ENCODE results near the gene UBA3. TPM values are rescaled to one million over a fixed set of nuclear protein-coding genes. Genes with fewer than 3 reads are reported as not detected.

UBA3 gene
- total RNA-seq, 4 donors from 2014 or later, result 62.9 to 122 (median 91.0) TPM

DNA sequence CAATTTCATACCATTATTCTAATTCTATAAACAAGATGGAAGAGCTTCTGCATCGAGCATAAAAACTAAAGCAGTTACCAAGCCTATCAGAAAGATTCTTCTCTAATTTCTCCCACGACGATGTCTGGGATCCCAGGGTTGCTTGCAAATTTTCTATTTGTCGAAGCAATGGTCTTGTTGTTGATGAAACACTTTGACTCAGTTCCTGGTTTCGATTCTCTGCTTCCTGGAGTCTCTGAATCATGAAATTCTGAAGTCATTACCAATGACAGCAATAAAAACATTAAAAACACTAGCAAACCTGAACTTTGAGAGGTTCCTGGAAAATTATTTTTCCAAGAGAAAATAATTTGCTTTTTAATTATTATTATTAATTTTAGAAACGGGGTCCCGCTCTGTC lies 46.7 kb downstream of the UBA3 start:
- Histone ChIP-seq H3K4me1 (no peaks in the 10 kb centered on the region), H3K36me3 (no peaks in the 10 kb centered on the region), H3K9me3 (no peaks in the 10 kb centered on the region), H3K4me3 (no peak overlapping the region), H3K27me3 (no peaks in the 10 kb centered on the region), H3K27ac (no peak overlapping the region)
- intact Hi-C loops (cut with DNase I; ENCODE audit: low total_unique reads), result no loop called here
- TF ChIP-seq POLR2A (IDR thresholded peaks at IDR 0.05), result no peak
- TF ChIP-seq, protein P1, sequence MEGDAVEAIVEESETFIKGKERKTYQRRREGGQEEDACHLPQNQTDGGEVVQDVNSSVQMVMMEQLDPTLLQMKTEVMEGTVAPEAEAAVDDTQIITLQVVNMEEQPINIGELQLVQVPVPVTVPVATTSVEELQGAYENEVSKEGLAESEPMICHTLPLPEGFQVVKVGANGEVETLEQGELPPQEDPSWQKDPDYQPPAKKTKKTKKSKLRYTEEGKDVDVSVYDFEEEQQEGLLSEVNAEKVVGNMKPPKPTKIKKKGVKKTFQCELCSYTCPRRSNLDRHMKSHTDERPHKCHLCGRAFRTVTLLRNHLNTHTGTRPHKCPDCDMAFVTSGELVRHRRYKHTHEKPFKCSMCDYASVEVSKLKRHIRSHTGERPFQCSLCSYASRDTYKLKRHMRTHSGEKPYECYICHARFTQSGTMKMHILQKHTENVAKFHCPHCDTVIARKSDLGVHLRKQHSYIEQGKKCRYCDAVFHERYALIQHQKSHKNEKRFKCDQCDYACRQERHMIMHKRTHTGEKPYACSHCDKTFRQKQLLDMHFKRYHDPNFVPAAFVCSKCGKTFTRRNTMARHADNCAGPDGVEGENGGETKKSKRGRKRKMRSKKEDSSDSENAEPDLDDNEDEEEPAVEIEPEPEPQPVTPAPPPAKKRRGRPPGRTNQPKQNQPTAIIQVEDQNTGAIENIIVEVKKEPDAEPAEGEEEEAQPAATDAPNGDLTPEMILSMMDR (IDR thresholded peaks at IDR 0.05), result no peak
- no peak for DNase-seq

DNA sequence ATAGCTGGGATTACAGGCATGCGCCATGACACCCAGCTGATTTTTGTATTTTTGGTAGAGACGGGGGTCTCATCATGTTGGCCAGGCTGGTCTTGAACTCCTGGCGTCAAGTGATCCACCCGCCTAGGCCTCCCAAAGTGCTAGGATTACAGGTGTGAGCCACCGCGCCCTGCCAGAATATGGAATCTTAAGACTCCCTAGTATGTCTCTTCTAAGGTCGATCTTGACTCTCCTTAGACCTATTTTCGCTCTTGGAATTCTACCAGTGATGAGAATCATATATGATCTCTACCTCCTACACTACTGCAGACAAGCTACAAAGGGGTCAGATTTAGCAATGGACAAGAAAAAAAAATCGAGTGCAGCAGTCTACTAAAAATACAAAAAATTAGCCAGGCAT lies 47.4 kb downstream of the UBA3 start:
- Histone ChIP-seq H3K27ac (no peak overlapping the region), H3K36me3 (no peaks in the 10 kb centered on the region), H3K4me1 (no peaks in the 10 kb centered on the region), H3K9me3 (no peaks in the 10 kb centered on the region), H3K27me3 (no peaks in the 10 kb centered on the region), H3K4me3 (no peak overlapping the region)
- intact Hi-C loops (cut with DNase I; ENCODE audit: low total_unique reads), result no loop called here
- TF ChIP-seq POLR2A (IDR thresholded peaks at IDR 0.05), result no peak
- TF ChIP-seq, protein P1 (IDR thresholded peaks at IDR 0.05), result no peak
- no peak for DNase-seq

DNA sequence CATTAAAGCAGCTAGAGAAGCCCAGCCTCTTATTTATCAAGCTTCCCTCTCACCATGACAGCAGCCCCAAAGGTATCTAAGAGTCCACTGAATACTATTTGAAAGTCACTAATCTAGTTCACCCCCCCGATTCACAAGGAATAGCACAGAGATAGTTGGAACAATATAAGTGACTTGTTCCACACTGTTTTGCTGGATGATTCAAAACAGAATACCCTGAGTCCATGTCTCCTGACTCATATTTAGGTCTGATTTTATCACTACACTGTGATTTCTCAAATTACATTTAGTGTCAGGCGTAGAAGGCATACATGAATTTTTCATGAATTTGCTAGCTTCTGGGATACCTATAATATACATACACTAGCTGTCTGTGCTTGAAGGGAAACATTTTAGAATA lies 48.0 kb downstream of the UBA3 start:
- Histone ChIP-seq H3K27ac (no peak overlapping the region), H3K36me3 (no peaks in the 10 kb centered on the region), H3K4me1 (no peaks in the 10 kb centered on the region), H3K27me3 (no peaks in the 10 kb centered on the region), H3K4me3 (no peak overlapping the region), H3K9me3 (no peaks in the 10 kb centered on the region)
- no peak for DNase-seq
- TF ChIP-seq, protein P1 (IDR thresholded peaks at IDR 0.05), result no peak
- TF ChIP-seq POLR2A (IDR thresholded peaks at IDR 0.05), result no peak
- intact Hi-C loops (cut with DNase I; ENCODE audit: low total_unique reads), result no loop called here

DNA sequence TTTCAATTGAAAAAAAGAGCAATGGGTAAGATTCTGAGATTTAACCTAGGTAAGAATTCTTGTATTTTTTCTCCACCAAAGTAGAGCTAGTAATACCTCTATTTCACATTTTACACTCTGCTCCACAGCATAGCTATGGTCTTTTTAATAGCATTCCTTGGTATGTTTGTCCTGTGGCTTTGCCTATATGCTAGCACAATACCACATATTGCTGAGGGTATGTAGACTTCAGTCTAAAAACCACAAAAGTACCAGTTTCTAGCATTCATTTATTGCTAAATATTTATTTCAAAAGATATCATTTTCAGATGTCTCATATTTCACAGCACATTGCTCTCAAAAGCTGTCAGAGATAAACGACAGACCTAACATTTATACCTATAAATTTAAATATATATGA lies 48.5 kb downstream of the UBA3 start:
- no peaks in the 10 kb centered on the region for H3K27me3 ChIP-seq
- no peak for TF ChIP-seq POLR2A (IDR thresholded peaks at IDR 0.05)
- TF ChIP-seq, protein P1 (IDR thresholded peaks at IDR 0.05), result no peak
- DNase-seq, result no peak
- no peaks in the 10 kb centered on the region for H3K9me3 ChIP-seq
- H3K4me1 ChIP-seq, result no peaks in the 10 kb centered on the region
- H3K4me3 ChIP-seq, result no peak overlapping the region
- H3K36me3 ChIP-seq, result no peaks in the 10 kb centered on the region
- intact Hi-C loops (cut with DNase I; ENCODE audit: low total_unique reads), result no loop called here
- no peak overlapping the region for H3K27ac ChIP-seq

DNA sequence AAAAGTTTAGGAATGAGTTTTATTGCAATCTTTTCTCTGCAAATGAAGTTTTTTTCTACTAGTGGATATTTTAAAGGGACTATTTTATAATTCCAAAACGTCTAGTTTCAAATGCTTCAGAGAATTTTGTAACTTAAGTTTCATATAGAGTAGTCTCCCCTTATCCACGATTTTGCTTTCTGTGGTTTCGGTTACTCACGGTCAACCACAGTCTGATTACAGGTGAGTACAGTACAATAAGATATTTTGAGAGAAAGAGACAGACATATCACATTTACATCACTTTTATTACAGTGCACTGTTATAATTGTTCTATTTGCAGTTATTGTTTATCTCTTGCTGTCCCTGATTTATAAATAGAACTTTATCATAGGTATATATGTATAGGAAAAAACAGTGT lies 59.3 kb downstream of the UBA3 start:
- Histone ChIP-seq H3K27ac (no peak overlapping the region), H3K9me3 (no peaks in the 10 kb centered on the region), H3K4me1 (no peaks in the 10 kb centered on the region), H3K36me3 (no peaks in the 10 kb centered on the region), H3K27me3 (no peaks in the 10 kb centered on the region), H3K4me3 (no peak overlapping the region)
- TF ChIP-seq, protein P1 (IDR thresholded peaks at IDR 0.05), result no peak
- TF ChIP-seq POLR2A (IDR thresholded peaks at IDR 0.05), result no peak
- intact Hi-C loops (cut with DNase I; ENCODE audit: low total_unique reads), result no loop called here
- DNase-seq, result no peak

Data from uterus (tissue), 4 donors.